Activated CD4-positive, alpha-beta T cell treated with anti-CD3 and anti-CD28 coated beads, Interleukin-2, amount 50 U/mL, for 48 hours (primary cell): ENCODE results near the gene ZNF554.
"Not testable (repeated sequence)": the region's sequence is repeated elsewhere in the genome, so short reads cannot be mapped to it uniquely, and the experiment has no call there.

Experiments
- DNase-seq, 2 experiments: peaks; one replicate each; pipeline ENCODE4 v3.0.0-alpha.2; 2020

ZNF554 gene

DNA sequence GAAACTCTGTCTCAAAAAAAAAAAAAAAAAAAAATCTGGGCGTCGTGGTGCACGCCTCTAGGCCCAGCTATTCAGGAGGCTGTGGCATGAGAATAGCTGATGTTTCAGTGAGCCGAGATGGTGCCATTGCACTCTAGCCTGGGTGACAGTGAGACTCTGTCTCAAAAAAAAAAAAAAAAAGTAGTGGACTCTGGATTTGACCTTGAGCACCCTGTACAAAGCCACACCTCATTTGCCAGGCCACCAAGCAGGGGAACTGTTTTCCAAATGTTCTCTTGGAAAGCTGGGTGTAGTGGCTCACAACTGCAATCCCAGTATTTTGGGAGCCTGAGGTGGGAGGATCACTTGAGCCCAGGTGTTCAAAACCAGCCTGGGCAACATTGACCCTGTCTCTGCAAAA, 17.8 kb downstream of the ZNF554 start:
- no peak for DNase-seq

GRCh38 chr19:2840794-2841791, 21.4 kb downstream of the ZNF554 start, which contains the start of gene ZNF555:
TSS of gene ZNF555 (plus strand) at chr19:2841475. CDS start at chr19:2841573, 98 bp downstream.
- DNase-seq: peak; percentile 98 to 99

GRCh38 chr19:2841855-2842574, 22.3 kb downstream of the ZNF554 start:
- peak in 1 of 2 experiments; percentile 15 for DNase-seq

- DNase-seq: no peak
Observed at GRCh38 chr19:2845107-2845506, 25.4 kb downstream of the ZNF554 start.

DNA sequence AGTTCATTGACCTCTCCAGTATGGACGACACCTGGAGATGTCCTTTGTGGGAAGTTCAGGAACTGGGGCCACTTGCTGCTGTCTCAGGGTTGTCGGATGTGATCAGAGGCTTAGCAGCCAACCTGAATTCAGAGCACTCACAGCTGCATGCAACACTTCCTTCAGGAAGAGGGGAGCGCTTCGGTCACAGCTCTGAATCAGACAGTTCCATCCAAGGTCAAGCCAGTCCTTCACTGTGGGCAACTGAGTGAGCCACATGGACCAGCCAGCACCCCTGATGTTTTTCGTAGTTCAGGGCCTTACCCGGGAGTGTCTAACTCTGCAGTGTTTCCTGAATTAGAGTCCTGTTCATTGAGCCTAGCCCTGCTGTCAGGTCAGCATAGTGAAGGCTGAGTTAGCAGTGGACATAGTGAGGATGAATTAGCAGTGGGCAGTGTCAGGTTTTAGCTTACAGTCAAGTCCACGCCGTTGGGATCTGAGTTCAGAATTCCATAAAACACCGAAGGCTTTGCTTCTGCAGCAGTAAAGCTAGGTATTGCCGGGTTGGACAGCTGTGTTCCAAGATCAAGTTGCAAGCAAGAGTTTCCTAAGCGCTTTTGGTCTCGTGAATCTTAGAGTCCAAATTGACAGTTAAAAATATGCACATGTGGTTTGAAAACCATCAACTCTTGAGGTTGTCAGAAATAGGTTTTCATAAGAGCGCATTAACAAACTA, 26.7 kb downstream of the ZNF554 start:
- no peak for DNase-seq

GRCh38 chr19:2847507-2847906, 27.8 kb downstream of the ZNF554 start:
- no peak for DNase-seq

DNA sequence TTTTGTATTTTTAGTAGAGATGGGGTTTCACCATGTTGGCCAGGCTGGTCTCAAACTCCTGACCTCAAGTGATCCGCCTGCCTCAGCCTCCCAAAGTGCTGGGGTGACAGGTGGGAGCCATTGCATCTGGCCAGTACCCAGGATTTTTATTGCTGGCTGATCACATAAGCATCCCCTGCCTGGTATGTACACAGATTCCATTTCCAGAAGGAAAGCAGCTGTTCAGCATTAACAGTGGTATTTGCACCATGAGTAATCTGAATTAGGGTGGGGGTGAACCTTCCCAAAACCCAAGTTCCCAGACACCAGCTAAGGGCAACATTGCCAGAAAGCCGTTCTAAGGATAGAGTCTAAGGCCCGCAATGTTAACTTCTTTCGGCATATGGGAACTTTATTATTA, 28.9 kb downstream of the ZNF554 start:
- DNase-seq: no peak

- DNase-seq: no peak
Observed at GRCh38 chr19:2850256-2850925, 30.7 kb downstream of the ZNF554 start.

DNA sequence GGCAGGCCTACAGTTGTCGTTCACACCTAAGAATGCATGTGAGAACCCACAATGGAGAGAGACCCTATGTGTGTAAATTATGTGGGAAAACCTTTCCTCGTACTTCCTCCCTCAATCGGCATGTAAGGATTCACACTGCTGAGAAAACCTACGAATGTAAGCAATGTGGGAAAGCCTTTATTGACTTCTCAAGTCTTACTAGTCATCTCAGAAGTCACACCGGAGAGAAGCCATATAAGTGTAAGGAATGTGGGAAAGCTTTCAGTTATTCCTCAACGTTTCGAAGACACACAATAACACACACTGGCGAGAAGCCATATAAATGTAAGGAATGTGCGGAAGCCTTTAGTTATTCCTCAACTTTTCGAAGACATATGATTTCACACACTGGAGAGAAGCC, 32.9 kb downstream of the ZNF554 start:
- DNase-seq: no peak

DNA sequence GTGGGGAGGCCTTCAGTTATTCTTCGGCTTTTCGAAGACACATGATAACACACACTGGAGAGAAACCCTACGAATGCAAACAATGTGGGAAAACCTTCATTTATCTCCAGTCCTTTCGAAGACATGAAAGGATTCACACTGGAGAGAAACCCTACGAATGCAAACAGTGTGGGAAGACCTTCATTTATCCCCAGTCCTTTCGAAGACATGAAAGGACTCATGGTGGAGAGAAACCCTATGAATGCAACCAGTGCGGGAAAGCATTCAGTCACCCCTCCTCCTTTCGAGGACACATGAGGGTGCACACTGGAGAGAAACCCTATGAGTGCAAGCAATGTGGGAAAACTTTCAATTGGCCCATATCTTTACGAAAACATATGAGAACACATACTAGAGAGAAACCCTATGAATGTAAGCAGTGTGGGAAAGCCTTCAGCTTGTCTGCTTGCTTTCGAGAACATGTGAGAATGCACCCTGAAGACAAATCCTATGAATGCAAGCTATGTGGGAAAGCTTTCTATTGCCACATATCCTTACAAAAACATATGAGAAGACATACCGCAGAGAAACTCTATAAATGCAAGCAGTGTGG, 33.4 kb downstream of the ZNF554 start:
- DNase-seq: no peak

- no peak for DNase-seq
Observed at GRCh38 chr19:2854849-2855248, 35.2 kb downstream of the ZNF554 start.

DNA sequence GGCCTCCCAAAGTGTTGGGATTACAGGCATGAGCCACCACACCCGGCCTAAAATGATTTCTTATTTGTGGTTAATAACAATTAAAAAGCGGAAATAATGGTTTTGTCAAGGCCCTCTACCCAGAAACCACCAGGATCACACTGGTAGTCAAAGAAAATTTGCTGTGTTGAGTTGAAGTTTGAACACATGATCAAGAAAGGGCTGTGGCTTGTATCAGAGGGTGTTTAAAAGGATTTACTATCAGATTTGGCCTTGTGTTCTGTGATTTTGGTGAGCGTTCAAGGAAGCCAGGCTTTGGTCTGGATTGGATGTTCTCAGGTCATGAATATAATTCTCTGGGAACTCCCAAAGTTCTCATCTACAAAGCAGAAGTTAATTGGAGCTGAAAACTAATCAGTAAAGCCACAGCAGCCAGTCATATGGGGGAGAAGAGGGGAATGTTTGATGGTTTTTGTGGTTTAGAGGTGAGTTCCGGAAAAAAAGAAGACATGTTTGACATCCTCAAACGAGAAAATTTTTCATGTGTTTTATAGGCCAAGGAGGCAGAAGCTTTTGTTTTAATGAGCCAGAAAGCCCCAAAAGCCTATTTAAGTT, 36.9 kb downstream of the ZNF554 start:
- no peak for DNase-seq

DNA sequence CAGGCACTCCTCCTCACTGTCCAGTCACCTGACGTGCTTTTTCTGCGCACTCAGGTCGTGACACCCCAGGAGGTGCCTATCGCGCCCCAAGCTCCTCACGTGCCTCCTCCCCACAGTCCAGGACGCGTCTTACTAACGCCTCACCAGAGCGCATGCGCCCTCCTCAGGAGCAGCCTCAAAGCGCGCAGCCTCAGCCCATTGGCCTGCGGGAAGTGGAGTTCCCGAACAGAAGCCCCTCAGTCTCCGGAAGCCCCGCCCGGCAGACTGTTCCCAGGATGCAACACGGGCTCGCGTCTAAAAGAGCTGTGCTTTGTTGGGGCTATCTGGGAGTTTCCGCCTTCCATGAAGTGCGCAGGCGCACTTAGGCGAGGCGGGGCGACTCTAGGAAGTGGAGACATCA, 39.2 kb downstream of the ZNF554 start:
- no peak for DNase-seq

GRCh38 chr19:2863816-2864215, 44.1 kb downstream of the ZNF554 start:
- DNase-seq: no peak

- no peak for DNase-seq
Observed at GRCh38 chr19:2865334-2866100, 45.8 kb downstream of the ZNF554 start.

- DNase-seq: no peak
Observed at GRCh38 chr19:2866495-2867024, 46.9 kb downstream of the ZNF554 start.

- DNase-seq: peak in 1 of 2 experiments; percentile 11
Observed at GRCh38 chr19:2867025-2867991, 47.6 kb downstream of the ZNF554 start, which contains the start of gene ZNF556. TSS of gene ZNF556 (plus strand) at chr19:2867335. CDS start at chr19:2867422, 87 bp downstream.

- no peak for DNase-seq
Observed at GRCh38 chr19:2869618-2870017, 50.0 kb downstream of the ZNF554 start.

DNA sequence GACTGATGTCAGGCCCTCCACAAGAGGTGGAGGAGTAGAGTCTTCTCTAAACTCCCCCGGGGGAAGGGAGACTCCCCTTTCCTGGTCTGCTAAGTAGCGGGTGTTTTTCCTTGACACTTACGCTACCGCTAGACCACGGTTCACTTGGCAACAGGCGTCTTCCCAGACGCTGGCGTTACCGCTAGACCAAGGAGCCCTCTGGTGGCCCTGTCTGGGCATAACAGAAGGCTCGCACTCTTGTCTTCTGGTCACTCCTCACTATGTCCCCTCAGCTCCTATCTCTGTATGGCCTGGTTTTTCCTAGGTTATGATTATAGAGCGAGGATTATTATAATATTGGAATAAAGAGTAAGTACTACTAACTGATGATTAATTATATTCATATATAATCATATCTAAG, 52.5 kb downstream of the ZNF554 start:
- not testable (repeated sequence) for DNase-seq
